HepG2 (cell line): ENCODE results near the gene ITK. TPM values are rescaled to one million over a fixed set of nuclear protein-coding genes. Genes with fewer than 3 reads are reported as not detected.

ENCODE experiments used
- AGO2 ChIP-seq: fragments of 200-400 bp; formaldehyde crosslinking; optimal IDR thresholded peaks from 2 replicates; pipeline ENCODE3; 2017; ENCODE audit warnings: mild to moderate bottlenecking, low read depth, low read length, moderate library complexity
- GMEB1 ChIP-seq: sonication (generic); formaldehyde crosslinking; IDR thresholded peaks from 2 replicates; pipeline ENCODE4 v1.5.1; 2020; ENCODE audit warnings: missing genetic modification reagents, mild to moderate bottlenecking, borderline replicate concordance
- IRF9 ChIP-seq: sonication (generic); formaldehyde crosslinking; IDR thresholded peaks from 2 replicates; pipeline ENCODE4 v1.8.0; 2022; ENCODE audit warnings: missing genetic modification reagents, mild to moderate bottlenecking, borderline replicate concordance
- KDM5B ChIP-seq: sonication (generic); formaldehyde crosslinking; IDR thresholded peaks from 2 replicates; pipeline ENCODE4 v1.4.0; 2020; ENCODE audit warnings: missing genetic modification reagents, mild to moderate bottlenecking, borderline replicate concordance
- PAX8 ChIP-seq: sonication (generic); formaldehyde crosslinking; IDR thresholded peaks from 2 replicates; pipeline ENCODE4 v1.8.0; 2022; ENCODE audit warnings: mild to moderate bottlenecking, missing genetic modification reagents, borderline replicate concordance
- ZNF646 ChIP-seq: sonication (generic); formaldehyde crosslinking; IDR thresholded peaks from 2 replicates; pipeline ENCODE4 v1.9.0; 2021; ENCODE audit warnings: mild to moderate bottlenecking, missing genetic modification reagents
- ZNF749 ChIP-seq: sonication (generic); formaldehyde crosslinking; IDR thresholded peaks from 2 replicates; pipeline ENCODE4 v1.8.0; 2022; ENCODE audit warnings: mild to moderate bottlenecking, missing genetic modification reagents, moderate library complexity, borderline replicate concordance
- polyA plus RNA-seq, 8 experiments: library from polyadenylated mRNA; depleted of rRNA in 3 of 8; stranded (reverse) in 7 of 8; unstranded in 1 of 8; fragments of >200 nt; fragmentation: Illumina TruSeq in 4 of 8; extraction: Trizol in 4 of 8; gene quantifications; 2 replicates each; pipeline versions ENCODE4 v1.2.1 to v1.2.3, GENCODE V29; 2011 to 2016; ENCODE audit warnings: low read depth in 4 of 8, missing spikeins in 1 of 8, mixed read lengths in 1 of 8; ENCODE audit not compliant: insufficient read depth in 1 of 8
- total RNA-seq, 5 experiments: library from RNA; depleted of rRNA; stranded (reverse); fragments of >200 nt; fragmentation: Illumina TruSeq; extraction: Trizol; gene quantifications; 2 replicates each; pipeline ENCODE4 v1.2.3, GENCODE V29; 2016; ENCODE audit warnings: low read depth in 1 of 5

The ITK gene
- total and polyA plus RNA-seq, 2 of the 13 experiments (the other 11 are each of a cell fraction or from before 2014, with no cell fraction given) = 0.01 TPM; not detected in 1

GRCh38 chr5:157150995-157151394, 29.6 kb upstream of the ITK start (continued):
- TF ChIP-seq GMEB1 (CRISPR knock-in tag) = no peak
- TF ChIP-seq AGO2 = no peak
- no peak for TF ChIP-seq ZNF646 (CRISPR knock-in tag)
- TF ChIP-seq IRF9 (CRISPR knock-in tag) = no peak
- TF ChIP-seq KDM5B (CRISPR knock-in tag) = no peak
- no peak for TF ChIP-seq PAX8 (CRISPR knock-in tag)
- TF ChIP-seq ZNF749 (CRISPR knock-in tag) = no peak
- TF ChIP-seq, all 625 proteins: peak for 0
